B cell (primary cell): ENCODE data around the gene HYAL2.

Experiments
- CTCF ChIP-seq: fragments of 200-600 bp; IDR thresholded peaks from one replicate; pipeline ENCODE4 v1.8.0; 2022; ENCODE audit warnings: antibody characterized with exemption, mild to moderate bottlenecking
- EZH2 ChIP-seq: IDR thresholded peaks from 2 replicates; pipeline ENCODE4 v1.6.1; 2012; ENCODE audit warnings: borderline replicate concordance, low read depth, mild to moderate bottlenecking, moderate library complexity, low read length; ENCODE audit not compliant: insufficient read depth, poor library complexity, severe bottlenecking

- TF ChIP-seq CTCF (no peak), EZH2 (no peak)
Measured at GRCh38 chr3:50297384-50297775, 25.2 kb downstream of the HYAL2 start.
